Head of caudate nucleus (tissue), 42 donors: ENCODE data around the gene GCN1.

Experiments used
- DNase-seq, 42 donors: peaks; one replicate each; pipeline versions ENCODE4 v3.0.0 to v3.0.0-alpha.2; 2020 to 2021; ENCODE audit warnings: mixed read lengths in 7 of 42
- intact Hi-C: fragments of 100-400 bp; cut with DNase I; formaldehyde crosslinking; loops from one replicate; pipeline ENCODE4 v1.15.0; 2022

The GCN1 gene

DNA sequence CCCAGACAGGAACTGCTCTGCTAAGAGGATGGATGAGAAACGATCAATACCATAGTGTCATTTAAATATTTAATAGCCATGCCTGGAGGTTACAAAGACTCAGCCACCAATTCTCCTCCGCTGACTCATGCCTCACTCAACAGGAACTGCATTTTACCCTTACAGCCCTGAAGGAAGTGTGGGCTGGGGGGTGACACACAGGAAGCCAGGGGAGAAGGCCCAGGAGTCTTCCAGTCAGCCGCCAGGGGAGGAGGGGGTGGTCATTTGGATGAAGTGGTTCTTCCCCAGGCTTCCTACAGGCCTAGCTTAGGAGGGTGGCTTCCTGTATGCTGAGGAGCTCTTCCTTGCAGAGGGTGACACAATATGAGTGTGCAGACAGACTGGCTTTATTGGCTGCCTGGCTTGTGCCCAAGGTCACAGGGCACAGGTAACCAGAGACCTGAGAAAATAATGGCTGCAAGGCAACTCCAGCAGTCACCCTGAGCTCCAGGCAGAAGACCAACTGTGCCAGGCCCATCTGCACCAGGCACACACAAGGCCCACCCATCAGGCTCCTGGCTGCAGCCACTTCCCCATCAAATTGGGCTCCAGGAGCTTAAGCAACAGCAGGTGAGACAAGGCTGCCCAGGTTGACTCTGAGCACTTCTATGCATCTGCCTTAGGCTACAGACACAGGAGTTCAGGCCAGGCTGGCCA, 36.9 kb upstream of the GCN1 start:
- peak in 12 of 42 donors; percentile 29 to 74 (median 48) for DNase-seq
- intact Hi-C loops = no loop called here

DNA sequence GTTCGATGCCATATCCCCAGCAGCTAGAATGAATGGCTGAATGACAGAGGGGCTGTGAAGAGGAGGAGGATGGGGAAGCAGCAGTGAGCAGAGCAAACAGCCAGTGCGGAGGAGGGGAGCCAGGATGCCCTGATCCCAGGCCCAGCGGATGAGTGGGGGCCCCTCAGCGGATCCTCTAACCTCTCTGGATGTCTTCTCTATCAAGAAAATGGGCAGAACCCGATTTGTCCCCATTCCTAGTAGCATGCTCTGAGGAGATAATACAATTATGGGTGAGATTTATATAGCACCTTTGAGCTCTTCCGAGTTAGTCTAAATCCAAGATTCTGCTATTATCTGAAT, 36.4 kb upstream of the GCN1 start:
- intact Hi-C loops = no loop called here
- no peak for DNase-seq

DNA sequence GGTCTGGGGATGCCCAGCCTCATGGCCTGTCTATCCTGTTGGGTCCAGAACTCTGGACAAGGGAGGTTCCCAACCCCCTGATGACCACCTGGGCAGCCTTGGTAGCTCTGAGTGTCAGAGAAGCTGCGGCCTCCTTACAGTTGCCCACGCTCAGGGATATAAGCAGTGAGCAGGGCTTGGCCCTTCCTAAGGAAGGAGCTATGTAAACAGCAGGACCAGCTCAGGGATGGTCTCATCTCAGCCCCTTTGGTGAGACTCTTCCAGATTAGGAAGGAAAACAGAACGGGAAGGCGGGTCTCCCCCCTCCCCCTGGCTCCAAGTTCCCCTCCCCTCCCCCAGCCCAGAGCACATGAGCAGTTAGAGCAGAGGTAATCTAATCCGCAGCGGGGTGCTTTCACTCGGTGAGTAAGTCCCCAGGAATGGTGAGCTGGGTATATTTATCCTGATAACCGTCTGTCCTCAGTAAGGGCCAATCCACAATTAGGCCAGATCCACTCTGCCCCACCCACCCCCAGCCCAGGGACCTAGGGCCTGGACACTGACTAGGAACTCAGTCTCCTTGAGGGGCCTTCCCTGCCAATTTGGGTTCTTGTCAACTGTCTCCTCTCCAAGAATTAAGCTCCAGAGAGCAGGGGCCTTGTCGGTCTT, 35.9 kb upstream of the GCN1 start:
- no peak for DNase-seq

DNA sequence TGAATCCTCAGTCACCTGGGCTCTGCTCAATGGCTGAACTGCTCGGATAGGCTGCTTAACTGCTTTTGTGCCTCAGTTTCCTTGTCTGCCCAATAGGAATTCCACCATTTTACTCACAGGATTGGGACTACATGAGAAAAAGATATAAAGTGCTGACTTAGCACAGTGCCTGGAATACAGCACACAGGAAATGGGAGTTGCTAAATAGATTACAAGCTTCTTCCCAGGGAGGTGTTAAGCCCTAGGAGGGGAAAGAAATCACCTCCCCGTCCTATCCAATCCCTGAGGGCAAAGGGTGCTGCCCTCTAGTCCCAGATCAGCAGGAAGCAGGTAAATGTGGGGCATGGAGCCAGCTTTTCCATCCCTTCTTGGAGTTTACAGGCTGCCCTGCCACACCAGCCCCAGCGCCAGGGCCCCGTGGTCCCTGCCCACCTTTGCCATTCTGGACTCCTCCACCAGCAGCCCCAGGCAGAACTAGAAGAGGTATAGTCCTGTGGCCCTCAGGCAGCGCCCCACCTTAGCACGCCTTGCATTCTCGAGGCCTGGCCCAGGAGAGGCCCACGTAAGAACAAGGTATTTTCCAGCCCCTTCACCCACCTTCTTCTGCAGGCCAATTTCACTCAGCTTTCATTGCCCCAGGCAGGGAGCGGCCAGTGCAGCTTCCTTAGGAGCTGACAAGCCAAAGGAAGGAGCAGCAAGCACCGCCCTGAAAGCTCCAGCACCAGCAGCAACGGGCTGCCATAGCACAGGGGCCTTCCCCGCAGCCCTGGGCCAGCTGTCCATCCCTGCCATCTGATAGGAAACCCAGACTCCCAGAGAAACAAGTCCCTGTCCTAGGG, 35.2 kb upstream of the GCN1 start:
- intact Hi-C loops = loop anchor here (2.0 kb wide), 1 partner anchor 35 kb away; the partner anchor contains the start of gene PXN
- DNase-seq = no peak

More for the DNA sequence above, 35.9 kb upstream of the GCN1 start:
- intact Hi-C loops = no loop called here

- intact Hi-C loops = loop anchor here (2.0 kb wide), 1 partner anchor 36 kb away; the partner anchor contains the start of gene PXN
- no peak for DNase-seq
Measured at GRCh38 chr12:120229071-120229486, 34.6 kb upstream of the GCN1 start.

DNA sequence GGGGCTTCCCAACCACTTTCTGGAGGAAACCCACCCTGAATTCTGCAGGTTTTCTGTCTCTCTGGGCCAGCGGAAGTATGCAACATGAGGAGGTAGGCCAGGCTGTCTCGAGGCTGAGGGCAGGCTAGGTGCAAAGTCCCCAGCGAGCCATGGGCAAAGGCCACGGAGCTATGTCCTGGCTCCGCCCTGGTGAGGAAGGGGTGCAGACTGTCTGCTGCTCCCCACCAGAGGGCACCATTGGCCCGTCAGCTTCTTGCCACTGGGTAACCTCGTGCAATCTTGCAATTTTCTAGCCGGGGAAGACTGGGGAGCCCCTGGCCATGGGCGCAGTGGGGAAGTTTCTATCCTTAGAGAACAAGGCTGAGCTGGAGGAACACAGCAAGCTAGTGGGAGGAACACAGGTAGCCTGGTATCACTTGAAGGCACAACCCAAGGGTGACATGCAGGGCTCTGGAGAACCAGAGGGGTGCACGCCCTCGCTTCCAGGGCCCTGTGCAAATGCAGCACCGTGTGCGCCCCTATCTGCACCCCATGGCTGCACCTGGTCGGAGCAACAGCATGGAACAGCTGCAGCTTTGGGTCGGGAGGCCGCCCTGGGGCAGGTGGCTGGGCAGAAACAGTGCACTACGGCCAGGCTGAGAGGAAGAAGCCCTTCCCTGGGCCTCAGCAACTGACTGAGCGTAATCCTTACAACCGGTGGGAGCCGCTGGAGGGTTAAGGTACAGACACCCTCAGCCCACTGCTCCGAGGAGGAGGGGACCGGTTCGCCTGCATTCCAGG, 34.0 kb upstream of the GCN1 start:
- intact Hi-C loops = loop anchor here (2.0 kb wide), 1 partner anchor 36 kb away; the partner anchor contains the start of gene PXN
- peak; percentile 75 to 95 (median 89) for DNase-seq

GRCh38 chr12:120228041-120228290, 33.5 kb upstream of the GCN1 start:
- intact Hi-C loops = loop anchor here (2.0 kb wide), 1 partner anchor 37 kb away; the partner anchor contains the start of gene PXN

DNA sequence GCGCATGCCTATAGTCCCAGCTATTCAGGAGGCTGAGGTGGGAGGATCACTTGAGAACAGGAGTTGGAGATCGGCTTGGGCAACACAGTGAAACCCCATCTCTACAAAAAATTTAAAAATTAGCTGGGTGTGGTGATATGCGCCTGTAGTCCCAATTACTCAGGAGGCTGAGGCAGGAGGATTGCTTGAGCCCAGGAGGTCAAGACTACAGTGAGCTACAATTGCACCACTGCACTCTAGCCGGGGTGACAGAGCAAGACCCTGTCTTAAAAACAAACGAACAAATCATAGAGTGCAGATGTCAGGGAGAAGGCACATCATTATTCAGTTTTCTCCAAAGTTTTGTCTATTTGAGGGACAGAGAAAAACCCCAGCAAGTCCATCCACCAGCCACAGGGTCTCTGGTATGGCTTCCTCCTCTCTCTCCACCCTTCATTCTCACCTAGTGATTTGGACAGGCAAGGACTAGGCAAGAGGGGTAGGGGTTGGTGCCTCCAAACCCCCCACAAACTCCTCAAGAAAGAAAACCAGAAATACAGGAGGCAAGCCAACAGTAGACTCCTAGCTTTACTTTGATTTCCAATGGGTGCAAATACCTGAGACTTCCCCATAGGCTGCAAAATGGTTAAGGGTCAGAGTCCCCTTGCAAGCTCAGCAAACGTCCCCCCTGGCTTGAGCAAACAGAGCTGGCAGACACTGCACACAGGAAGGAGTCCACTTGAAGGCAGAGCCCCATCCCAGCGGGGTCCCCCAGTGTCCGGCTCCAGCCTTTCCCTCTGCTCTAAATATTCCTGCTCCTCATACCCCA, 32.9 kb upstream of the GCN1 start:
- intact Hi-C loops = loop anchor here (2.0 kb wide), 1 partner anchor 37 kb away; the partner anchor contains the start of gene PXN
- no peak for DNase-seq

More at GRCh38 chr12:120228041-120228290, 33.5 kb upstream of the GCN1 start:
- DNase-seq = no peak

- intact Hi-C loops = no loop called here
- DNase-seq = no peak
Measured at GRCh38 chr12:120225852-120226640, 31.5 kb upstream of the GCN1 start.

- intact Hi-C loops = no loop called here
- DNase-seq = no peak
Measured at GRCh38 chr12:120225200-120225558, 30.7 kb upstream of the GCN1 start.

DNA sequence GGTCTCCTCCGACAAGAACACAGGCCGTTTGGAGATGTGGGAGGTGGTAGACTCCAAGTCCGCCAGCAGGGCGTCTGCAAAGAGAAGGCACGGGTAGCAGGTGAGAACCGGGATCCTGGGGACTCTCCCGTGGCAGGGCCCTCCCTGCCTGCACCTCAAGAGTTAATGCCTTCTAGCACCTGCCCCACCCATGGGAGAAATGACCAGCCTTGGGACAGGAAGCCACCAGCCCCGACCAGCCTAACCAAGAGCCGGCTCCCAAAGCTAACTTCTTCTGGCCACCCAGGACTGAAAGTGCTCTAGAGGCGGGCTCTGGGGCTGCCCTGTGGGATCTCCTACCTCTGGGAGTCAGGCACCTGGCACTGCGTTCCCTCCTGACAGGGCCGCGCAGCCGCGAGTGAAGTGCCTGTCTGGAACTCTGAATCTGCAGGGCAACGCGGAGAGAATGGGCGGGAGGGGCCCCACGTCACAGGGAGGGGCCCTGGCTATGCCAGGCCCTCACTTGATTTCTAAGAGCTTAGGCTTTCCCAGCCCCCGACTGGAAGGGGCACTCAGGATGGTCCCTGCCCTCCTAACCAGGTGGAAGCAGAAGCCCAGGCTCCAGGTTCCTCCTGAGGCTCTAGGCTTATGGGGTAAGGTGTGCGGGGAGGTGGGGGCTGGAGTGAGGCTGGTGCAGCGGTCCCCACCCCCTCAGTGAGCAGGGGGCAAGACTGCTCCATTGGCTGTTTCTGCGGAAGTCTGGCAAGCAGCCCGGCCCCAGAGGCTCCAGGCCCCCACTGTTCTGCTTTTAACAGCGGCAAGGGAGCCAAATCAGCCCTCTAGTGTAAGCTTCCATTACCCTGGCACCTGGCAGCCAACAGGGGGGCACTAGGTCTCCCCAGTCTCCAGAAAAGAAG, 30.0 kb upstream of the GCN1 start:
- intact Hi-C loops = no loop called here

DNA sequence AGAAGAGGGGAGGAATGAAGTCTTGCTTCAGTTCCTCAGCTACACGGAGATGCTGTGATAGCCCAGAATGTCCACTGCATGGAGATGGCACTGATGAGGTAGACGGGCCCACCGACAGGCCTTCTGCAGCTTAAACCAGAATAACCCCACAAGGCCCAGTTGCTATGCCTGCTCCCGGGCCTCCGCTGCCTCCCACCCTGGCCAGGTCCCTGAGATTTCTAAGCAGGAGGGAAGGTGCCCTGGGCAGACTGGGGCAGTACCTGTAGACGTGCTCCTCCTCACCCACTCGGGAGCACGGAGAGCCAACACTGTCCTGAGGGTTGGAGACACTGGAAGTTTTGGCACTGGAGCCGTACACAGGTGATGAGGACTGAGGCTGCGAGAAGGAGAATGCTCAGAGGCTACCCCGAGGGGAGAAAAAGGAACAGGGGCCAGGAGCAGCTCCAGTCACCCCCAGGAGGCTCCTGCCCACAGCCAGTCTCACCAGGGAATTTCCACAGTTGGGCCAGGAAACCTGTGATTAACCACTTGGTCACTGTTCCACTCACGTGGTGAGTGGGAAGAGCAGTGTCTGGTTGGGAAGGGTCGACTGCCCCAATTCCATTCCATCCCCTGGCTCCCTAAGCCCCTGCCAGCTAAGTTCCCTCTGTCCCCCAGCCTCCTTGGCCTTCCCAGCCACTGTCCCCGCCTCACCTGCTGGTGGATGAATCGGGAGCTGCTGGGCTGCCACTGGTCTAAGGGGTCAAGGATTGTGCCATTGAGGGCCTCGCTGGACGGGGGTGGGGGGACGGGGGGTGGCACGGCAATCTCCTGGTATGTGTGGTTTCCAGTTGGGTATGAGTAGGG, 29.2 kb upstream of the GCN1 start:
- no peak for DNase-seq
- intact Hi-C loops = no loop called here

More for the DNA sequence above, 30.0 kb upstream of the GCN1 start:
- DNase-seq = peak in 19 of 42 donors; percentile 15 to 64 (median 45)

DNA sequence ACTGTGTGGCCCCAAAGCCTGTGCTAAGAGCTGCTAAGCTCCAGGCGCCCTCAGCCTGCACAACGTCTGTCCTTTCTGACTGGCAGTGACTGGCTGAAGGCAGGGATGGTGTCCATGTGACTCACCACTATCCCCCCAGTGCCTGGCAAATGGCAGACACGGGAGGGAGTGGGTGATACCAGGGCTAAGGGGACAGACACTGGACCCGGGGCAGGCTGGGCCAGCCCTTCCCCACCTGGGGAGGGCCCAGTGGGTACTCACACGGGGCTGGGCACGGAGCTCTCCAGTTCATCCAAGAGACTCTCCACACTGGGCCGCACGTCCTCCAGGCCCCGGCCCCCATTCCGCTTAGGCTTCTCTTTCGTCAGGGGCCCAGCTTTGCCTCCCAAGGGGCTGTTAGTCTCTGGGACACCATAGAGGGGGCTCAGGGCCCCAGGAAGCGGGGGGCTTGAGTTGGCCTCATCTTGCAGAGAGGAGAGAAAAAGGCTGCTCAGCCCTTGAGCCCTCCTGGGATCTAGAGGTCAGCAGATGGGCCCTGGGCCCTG, 27.8 kb upstream of the GCN1 start:
- intact Hi-C loops = no loop called here
- no peak for DNase-seq

- DNase-seq = no peak
- intact Hi-C loops = no loop called here
Measured at GRCh38 chr12:120221576-120221900, 27.0 kb upstream of the GCN1 start.

DNA sequence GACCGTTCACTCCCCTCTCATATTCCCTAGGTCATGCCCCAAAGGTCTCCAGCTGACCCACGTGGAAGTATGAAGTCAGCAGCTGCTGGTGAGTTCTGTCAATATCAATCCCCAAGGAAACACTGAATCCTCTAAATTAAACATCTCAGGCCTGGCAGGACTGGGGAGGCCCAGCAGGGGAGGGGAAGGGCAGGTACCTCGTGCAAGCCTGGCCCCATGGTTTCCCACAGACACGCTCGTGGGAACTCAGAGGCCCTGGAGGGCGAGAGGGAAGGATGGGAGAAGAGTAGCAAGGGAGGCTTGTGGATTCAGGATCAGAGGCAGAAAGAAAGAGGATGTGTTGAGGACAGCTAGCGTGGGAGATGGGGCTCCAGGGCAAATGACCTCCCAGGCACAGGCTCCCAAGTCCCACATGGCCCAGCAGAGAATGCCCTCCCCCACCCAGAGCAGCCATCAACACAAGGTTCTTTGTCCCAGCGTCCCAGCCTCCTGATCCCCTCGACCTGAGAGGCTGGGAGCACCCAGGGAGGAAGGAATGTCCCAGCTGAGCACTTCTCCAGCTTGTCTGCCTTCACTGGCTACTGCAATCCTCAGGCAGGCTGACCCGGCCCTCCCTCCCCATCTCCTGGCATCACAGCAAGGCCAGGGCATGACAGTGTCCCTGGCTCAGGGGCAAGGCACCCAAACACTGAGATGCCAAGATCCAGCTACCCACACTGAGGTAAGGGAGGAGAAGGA, 26.5 kb upstream of the GCN1 start:
- DNase-seq = no peak
- intact Hi-C loops = no loop called here
